ENCODE measurements around the gene MACROD2. TPM values are rescaled to one million over a fixed set of nuclear protein-coding genes. Genes with fewer than 3 reads are reported as not detected.

The MACROD2 gene
- total RNA-seq, 4 donors from 2014 or later, result 2.1 to 28.1 (median 12.6) TPM

GRCh38 chr20:15594158-15594695, 1598.9 kb downstream of the MACROD2 start:
- Histone ChIP-seq H3K4me1 (no peaks in the 10 kb centered on the region), H3K27me3 (no peaks in the 10 kb centered on the region), H3K9me3 (no peaks in the 10 kb centered on the region), H3K36me3 (no peaks in the 10 kb centered on the region), H3K4me3 (no peak overlapping the region), H3K27ac (no peak overlapping the region)
- no peak for TF ChIP-seq POLR2A (IDR thresholded peaks at IDR 0.05)
- TF ChIP-seq CTCF (IDR thresholded peaks at IDR 0.05), result no peak
- no peak for DNase-seq
- intact Hi-C loops (cut with DNase I; ENCODE audit: low total_unique reads), result no loop called here

GRCh38 chr20:15596220-15596890, 1601.0 kb downstream of the MACROD2 start:
- Histone ChIP-seq H3K4me3 (no peak overlapping the region), H3K36me3 (no peaks in the 10 kb centered on the region), H3K4me1 (no peaks in the 10 kb centered on the region), H3K27ac (no peak overlapping the region), H3K9me3 (no peaks in the 10 kb centered on the region), H3K27me3 (no peaks in the 10 kb centered on the region)
- intact Hi-C loops (cut with DNase I; ENCODE audit: low total_unique reads), result no loop called here
- TF ChIP-seq POLR2A (IDR thresholded peaks at IDR 0.05) (no peak), CTCF (IDR thresholded peaks at IDR 0.05) (no peak)
- no peak for DNase-seq

- intact Hi-C loops (cut with DNase I; ENCODE audit: low total_unique reads), result no loop called here
Measured at GRCh38 chr20:15597306-15597705, 1602.0 kb downstream of the MACROD2 start.

GRCh38 chr20:15599961-15600360, 1604.6 kb downstream of the MACROD2 start:
- no peaks in the 10 kb centered on the region for H3K9me3 ChIP-seq
- no peaks in the 10 kb centered on the region for H3K27me3 ChIP-seq
- H3K36me3 ChIP-seq, result no peaks in the 10 kb centered on the region
- no peaks in the 10 kb centered on the region for H3K4me1 ChIP-seq
- no peak overlapping the region for H3K4me3 ChIP-seq
- intact Hi-C loops (cut with DNase I; ENCODE audit: low total_unique reads), result no loop called here
- H3K27ac ChIP-seq, result no peak overlapping the region
- TF ChIP-seq POLR2A (IDR thresholded peaks at IDR 0.05), result no peak
- no peak for TF ChIP-seq CTCF (IDR thresholded peaks at IDR 0.05)
- no peak for DNase-seq

More at GRCh38 chr20:15597306-15597705, 1602.0 kb downstream of the MACROD2 start:
- Histone ChIP-seq H3K27me3 (no peaks in the 10 kb centered on the region), H3K9me3 (no peaks in the 10 kb centered on the region), H3K4me1 (no peaks in the 10 kb centered on the region), H3K27ac (no peak overlapping the region), H3K36me3 (no peaks in the 10 kb centered on the region), H3K4me3 (no peak overlapping the region)
- no peak for TF ChIP-seq CTCF (IDR thresholded peaks at IDR 0.05)
- TF ChIP-seq POLR2A (IDR thresholded peaks at IDR 0.05), result no peak
- DNase-seq, result no peak

GRCh38 chr20:15600565-15600964, 1605.2 kb downstream of the MACROD2 start:
- Histone ChIP-seq H3K27ac (no peak overlapping the region), H3K4me3 (no peak overlapping the region), H3K4me1 (no peaks in the 10 kb centered on the region), H3K36me3 (no peaks in the 10 kb centered on the region), H3K27me3 (no peaks in the 10 kb centered on the region), H3K9me3 (no peaks in the 10 kb centered on the region)
- intact Hi-C loops (cut with DNase I; ENCODE audit: low total_unique reads), result no loop called here
- DNase-seq, result no peak
- TF ChIP-seq CTCF (IDR thresholded peaks at IDR 0.05) (no peak), POLR2A (IDR thresholded peaks at IDR 0.05) (no peak)

Data from uterus (tissue), 4 donors.